ENCODE data around the gene PLP1. TPM values are rescaled to one million over a fixed set of nuclear protein-coding genes. Genes with fewer than 3 reads are reported as not detected.
"Not testable (repeated sequence)": the region's sequence is repeated elsewhere in the genome, so short reads cannot be mapped to it uniquely, and the experiment has no call there.

PLP1 gene
- total RNA-seq, 4 donors from 2014 or later = 0.19 to 6.2 (median 3.1) TPM

DNA sequence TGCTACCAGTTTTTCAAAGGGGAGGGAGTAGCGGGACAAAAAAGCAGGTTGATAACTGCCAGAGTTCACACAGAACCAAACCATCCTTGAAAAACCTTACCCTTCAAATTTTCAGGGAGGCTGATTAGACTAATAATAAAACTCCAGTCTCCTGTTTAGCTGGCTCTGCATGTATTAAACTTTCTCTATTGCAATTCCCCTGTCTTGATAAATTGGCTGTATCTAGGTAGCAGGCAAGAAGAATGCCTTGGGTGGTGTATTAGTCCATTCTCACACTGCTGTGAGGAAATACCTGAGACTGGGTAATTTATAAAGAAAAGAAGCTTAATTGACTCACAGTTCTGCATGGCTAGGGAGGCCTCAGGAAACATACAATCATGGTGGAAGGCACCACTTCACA lies 18.1 kb upstream of the PLP1 start:
- H3K4me1 ChIP-seq = no peaks in the 10 kb centered on the region
- no peaks in the 10 kb centered on the region for H3K36me3 ChIP-seq
- TF ChIP-seq CTCF (IDR thresholded peaks at IDR 0.05) (no peak), POLR2A (IDR thresholded peaks at IDR 0.05) (no peak)
- DNase-seq = no peak
- no peak overlapping the region for H3K4me3 ChIP-seq
- peaks cover 0 to 7% (median 0%) of the 10 kb centered on the region in 3 donors for H3K9me3 ChIP-seq
- H3K27me3 ChIP-seq = no peaks in the 10 kb centered on the region
- WGBS, 2 donors = 100% methylated on average over 1 of the region's 1 CpG
- intact Hi-C loops (cut with DNase I) = no loop called here
- H3K27ac ChIP-seq = no peak overlapping the region

DNA sequence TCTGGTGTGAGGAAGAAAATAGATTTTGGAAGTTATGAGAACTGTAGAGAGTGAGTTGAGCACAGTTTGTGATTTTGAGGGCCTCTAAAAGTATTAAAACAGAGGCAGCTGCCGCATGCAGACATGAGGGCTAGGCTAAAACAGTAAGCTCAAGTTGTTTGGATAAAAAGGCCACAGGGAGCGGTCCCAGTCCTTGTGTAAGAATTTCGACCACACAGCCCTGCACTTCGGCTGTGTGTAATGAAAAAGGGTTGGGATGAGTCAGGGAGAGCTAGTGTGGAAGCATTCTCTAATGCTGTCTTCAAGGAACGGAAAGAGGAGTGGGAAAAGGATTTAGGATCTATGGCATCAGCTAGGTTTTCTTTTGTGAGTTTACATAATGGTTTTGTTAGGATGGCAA lies 13.1 kb upstream of the PLP1 start:
- H3K36me3 ChIP-seq; H3K27ac ChIP-seq; H3K4me3 ChIP-seq; DNase-seq; H3K4me1 ChIP-seq; H3K9me3 ChIP-seq; intact Hi-C loops (cut with DNase I); H3K27me3 ChIP-seq: not testable (repeated sequence)
- 58 to 75% methylated on average over 2 to 5 of the region's 5 CpGs for WGBS, 2 donors

- H3K4me1 ChIP-seq; H3K9me3 ChIP-seq; intact Hi-C loops (cut with DNase I); H3K4me3 ChIP-seq; H3K27ac ChIP-seq; H3K27me3 ChIP-seq; DNase-seq; H3K36me3 ChIP-seq: not testable (repeated sequence)
- 63 to 69% methylated on average over 3 to 8 of the region's 9 CpGs for WGBS, 2 donors
These were observed 9.7 kb upstream of the PLP1 start for GRCh38 chrX:103766813-103767555.

DNA sequence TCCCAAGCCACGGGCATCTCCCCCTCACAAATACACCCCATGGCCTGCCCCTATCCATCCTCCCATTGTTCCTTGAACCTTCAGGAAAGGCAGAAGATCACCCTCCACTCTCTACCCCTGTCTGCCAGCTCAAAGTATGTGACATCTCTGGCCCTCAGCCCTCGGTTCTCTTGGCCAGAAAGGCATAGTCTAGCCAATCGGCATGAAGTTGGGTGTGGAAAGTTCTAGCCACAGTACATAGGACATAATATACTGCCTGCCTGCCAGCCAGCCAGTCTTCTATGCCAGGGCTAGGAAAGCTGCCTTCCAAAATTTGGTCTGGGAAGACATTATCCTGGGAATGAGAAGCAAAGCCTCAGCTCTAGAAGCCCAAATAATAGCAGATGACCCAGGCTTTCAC lies 3.2 kb upstream of the PLP1 start:
- no peaks in the 10 kb centered on the region for H3K27me3 ChIP-seq

DNA sequence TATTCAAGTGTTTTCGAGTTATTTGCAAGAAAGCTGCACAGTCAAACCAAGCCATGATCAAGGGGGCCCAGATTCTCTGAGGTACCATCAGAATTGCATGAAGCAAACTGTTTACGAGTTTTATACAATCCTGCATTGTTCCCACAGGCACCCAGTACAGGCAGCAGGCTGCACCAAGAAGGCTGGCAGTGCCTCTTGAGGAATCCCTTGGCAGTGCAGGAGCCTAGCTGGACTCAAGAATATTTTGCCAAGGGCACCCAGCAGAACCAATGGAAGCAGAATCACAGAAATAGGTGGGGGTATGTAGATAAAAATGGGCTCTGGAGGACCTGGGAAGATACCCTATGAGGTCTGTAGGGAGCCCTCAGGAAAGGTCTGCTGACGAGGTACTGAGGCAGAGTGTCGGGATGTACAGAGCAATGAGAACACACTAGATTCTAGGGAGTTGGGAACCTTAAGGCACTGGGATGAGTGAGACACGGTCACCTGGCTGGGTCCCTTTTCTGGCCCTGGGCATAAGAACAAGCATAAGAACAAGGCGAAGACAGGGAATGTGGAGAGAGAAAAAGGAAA lies 2.5 kb upstream of the PLP1 start:
- Histone ChIP-seq H3K36me3 (no peaks in the 10 kb centered on the region), H3K4me1 (no peaks in the 10 kb centered on the region), H3K9me3 (no peaks in the 10 kb centered on the region), H3K4me3 (no peak overlapping the region), H3K27ac (no peak overlapping the region), H3K27me3 (no peaks in the 10 kb centered on the region)
- intact Hi-C loops (cut with DNase I) = loop anchor here (10.0 kb wide), 1 partner anchor 79 kb away; no protein-coding TSS in a partner anchor
- TF ChIP-seq POLR2A (IDR thresholded peaks at IDR 0.05) (no peak), CTCF (IDR thresholded peaks at IDR 0.05) (peak in 4 of 6 experiments; percentile 26 to 48 (median 34))
- no peak for DNase-seq
- 54 to 71% methylated on average over 4 to 6 of the region's 6 CpGs for WGBS, 2 donors

More for the DNA sequence above, 3.2 kb upstream of the PLP1 start:
- no peak for DNase-seq
- no peaks in the 10 kb centered on the region for H3K9me3 ChIP-seq
- WGBS, 2 donors = 33 to 40% methylated on average over 1 of the region's 3 CpGs
- no peak overlapping the region for H3K4me3 ChIP-seq
- H3K36me3 ChIP-seq = no peaks in the 10 kb centered on the region
- TF ChIP-seq POLR2A (IDR thresholded peaks at IDR 0.05) = no peak
- no peak for TF ChIP-seq CTCF (IDR thresholded peaks at IDR 0.05)
- no peaks in the 10 kb centered on the region for H3K4me1 ChIP-seq
- H3K27ac ChIP-seq = no peak overlapping the region
- intact Hi-C loops (cut with DNase I) = loop anchor here (10.0 kb wide), 1 partner anchor 79 kb away; no protein-coding TSS in a partner anchor

DNA sequence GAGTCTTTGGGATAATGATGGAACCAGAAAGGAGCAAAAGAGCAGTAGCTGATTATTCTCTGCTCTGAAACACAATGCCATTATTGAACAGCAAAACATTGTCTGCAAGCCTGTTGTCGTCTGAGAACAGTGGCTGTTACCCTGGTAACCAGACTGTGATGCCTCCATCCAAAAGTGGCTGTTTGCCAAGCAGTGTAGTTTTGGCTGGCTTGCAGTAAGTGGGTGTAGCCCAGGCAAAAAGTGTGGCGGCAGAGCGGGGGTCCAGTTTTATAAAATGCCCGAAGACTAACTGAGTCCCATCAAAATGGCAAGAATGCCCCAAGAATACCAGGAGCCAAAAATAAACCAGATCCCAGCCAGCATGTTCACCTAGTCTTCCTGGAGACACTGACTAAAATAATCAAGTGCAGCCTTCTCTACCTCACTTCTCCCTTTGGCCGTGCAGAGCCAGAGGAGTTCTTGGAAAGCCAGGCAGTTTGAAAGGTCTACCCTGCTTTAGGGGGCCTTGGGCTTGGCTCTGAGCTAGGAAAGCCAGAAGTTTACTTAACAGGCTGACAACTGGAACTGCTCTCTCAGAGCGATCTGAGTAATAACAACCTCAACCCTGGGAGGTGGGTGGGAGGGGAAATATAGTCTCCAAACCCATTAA lies 2.6 kb downstream of the PLP1 start:
- Histone ChIP-seq H3K4me1 (no peaks in the 10 kb centered on the region), H3K36me3 (no peaks in the 10 kb centered on the region), H3K27me3 (no peaks in the 10 kb centered on the region), H3K4me3 (no peak overlapping the region), H3K9me3 (no peaks in the 10 kb centered on the region), H3K27ac (no peak overlapping the region)
- intact Hi-C loops (cut with DNase I) = loop anchor here (10.0 kb wide), 1 partner anchor 84 kb away; no protein-coding TSS in a partner anchor
- TF ChIP-seq POLR2A (IDR thresholded peaks at IDR 0.05) (no peak), CTCF (IDR thresholded peaks at IDR 0.05) (no peak)
- no peak for DNase-seq
- WGBS, 2 donors = 31 to 60% methylated on average over 2 of the region's 6 CpGs

Data from esophagus squamous epithelium (tissue), 5 donors.